ENCODE measurements around the gene TSPAN2. TPM values are rescaled to one million over a fixed set of nuclear protein-coding genes. Genes with fewer than 3 reads are reported as not detected.

TSPAN2 gene
- total RNA-seq, 4 donors from 2014 or later, result 40.5 to 87.6 (median 56.8) TPM

DNA sequence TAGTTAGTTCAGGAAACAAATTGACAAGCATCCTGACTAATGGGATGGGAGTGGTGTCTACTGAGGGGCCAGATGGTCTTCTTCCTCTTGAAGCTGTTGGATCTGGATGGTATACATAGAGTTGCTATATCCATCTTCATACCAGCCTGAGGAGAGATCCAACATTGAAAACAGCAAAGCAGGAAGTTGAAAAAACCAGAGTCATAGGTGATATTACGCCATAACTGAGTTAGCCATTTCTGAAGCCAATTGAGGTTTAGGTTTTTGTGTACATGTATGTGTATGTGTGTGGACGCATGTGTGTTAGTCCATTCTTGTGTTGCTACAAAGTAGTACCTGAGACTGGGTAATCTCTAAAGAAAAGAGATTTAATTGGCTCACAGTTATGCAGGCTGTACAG, 2.3 kb upstream of the TSPAN2 start:
- Histone ChIP-seq H3K27ac (peak overlapping the region; percentile 92 to 97), H3K9me3 (no peaks in the 10 kb centered on the region), H3K36me3 (no peaks in the 10 kb centered on the region), H3K4me3 (no peak overlapping the region), H3K4me1 (no peaks in the 10 kb centered on the region), H3K27me3 (no peaks in the 10 kb centered on the region)
- DNase-seq, result no peak
- intact Hi-C loops (cut with DNase I; ENCODE audit: low total_unique reads), result no loop called here
- TF ChIP-seq POLR2A (IDR thresholded peaks at IDR 0.05), result no peak
- TF ChIP-seq, protein P1, sequence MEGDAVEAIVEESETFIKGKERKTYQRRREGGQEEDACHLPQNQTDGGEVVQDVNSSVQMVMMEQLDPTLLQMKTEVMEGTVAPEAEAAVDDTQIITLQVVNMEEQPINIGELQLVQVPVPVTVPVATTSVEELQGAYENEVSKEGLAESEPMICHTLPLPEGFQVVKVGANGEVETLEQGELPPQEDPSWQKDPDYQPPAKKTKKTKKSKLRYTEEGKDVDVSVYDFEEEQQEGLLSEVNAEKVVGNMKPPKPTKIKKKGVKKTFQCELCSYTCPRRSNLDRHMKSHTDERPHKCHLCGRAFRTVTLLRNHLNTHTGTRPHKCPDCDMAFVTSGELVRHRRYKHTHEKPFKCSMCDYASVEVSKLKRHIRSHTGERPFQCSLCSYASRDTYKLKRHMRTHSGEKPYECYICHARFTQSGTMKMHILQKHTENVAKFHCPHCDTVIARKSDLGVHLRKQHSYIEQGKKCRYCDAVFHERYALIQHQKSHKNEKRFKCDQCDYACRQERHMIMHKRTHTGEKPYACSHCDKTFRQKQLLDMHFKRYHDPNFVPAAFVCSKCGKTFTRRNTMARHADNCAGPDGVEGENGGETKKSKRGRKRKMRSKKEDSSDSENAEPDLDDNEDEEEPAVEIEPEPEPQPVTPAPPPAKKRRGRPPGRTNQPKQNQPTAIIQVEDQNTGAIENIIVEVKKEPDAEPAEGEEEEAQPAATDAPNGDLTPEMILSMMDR (IDR thresholded peaks at IDR 0.05), result no peak

GRCh38 chr1:115090956-115091355, 1.7 kb upstream of the TSPAN2 start:
- TF ChIP-seq, protein P1 (IDR thresholded peaks at IDR 0.05), result no peak
- TF ChIP-seq POLR2A (IDR thresholded peaks at IDR 0.05), result no peak
- H3K9me3 ChIP-seq, result no peaks in the 10 kb centered on the region
- intact Hi-C loops (cut with DNase I; ENCODE audit: low total_unique reads), result no loop called here
- H3K4me1 ChIP-seq, result peaks cover 0 to 3% of the 10 kb centered on the region in 2 donors
- H3K36me3 ChIP-seq, result no peaks in the 10 kb centered on the region
- no peak overlapping the region for H3K4me3 ChIP-seq
- peak overlapping the region; percentile 92 to 97 for H3K27ac ChIP-seq
- no peaks in the 10 kb centered on the region for H3K27me3 ChIP-seq
- no peak for DNase-seq

GRCh38 chr1:115090540-115090939, 1.2 kb upstream of the TSPAN2 start:
- Histone ChIP-seq H3K4me1 (peaks cover 0 to 3% of the 10 kb centered on the region in 2 donors), H3K27ac (peak overlapping the region; percentile 92 to 97), H3K4me3 (peak overlapping the region in 1 of 2 donors; percentile 69), H3K36me3 (no peaks in the 10 kb centered on the region), H3K27me3 (no peaks in the 10 kb centered on the region), H3K9me3 (no peaks in the 10 kb centered on the region)
- intact Hi-C loops (cut with DNase I; ENCODE audit: low total_unique reads), result no loop called here
- no peak for TF ChIP-seq POLR2A (IDR thresholded peaks at IDR 0.05)
- DNase-seq, result peak; percentile 65 to 81

GRCh38 chr1:115090186-115090490, 835 bp upstream of the TSPAN2 start:
- Histone ChIP-seq H3K36me3 (no peaks in the 10 kb centered on the region), H3K9me3 (no peaks in the 10 kb centered on the region), H3K27me3 (no peaks in the 10 kb centered on the region), H3K4me3 (peak overlapping the region; percentile 69 to 87), H3K4me1 (peaks cover 0 to 3% of the 10 kb centered on the region in 2 donors), H3K27ac (peak overlapping the region; percentile 92 to 97)
- TF ChIP-seq POLR2A (IDR thresholded peaks at IDR 0.05), result no peak
- TF ChIP-seq, protein P1 (IDR thresholded peaks at IDR 0.05), result no peak
- no peak for DNase-seq
- intact Hi-C loops (cut with DNase I; ENCODE audit: low total_unique reads), result no loop called here

DNA sequence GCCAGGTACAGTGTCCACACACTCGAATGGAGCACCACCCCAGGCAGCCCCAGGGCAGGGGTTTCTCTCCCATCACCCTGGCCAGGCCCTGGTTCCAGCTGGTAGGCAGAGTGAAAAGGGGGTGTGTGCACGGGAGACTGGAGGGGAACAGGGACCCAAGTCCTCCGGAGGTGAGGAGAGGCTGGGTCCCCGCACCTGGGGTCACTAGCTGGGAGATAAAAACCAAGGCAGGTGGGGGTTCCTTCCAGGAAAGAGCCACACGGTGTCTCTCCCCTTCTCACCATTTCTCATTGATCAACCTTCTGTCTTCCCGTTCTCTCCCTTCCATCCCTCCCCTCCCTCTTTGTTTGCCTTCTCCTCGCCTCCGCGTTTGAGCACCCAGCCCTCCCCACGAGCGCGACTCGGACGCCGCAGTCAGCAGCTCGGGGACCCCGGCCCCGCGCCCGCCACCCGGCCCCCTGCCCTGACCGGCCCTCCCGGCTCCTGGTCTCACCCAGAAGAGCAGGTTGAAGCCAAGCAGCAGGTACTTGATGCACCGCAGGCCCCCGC, 358 bp downstream of the TSPAN2 start:
- peak overlapping the region; percentile 92 to 97 for H3K27ac ChIP-seq
- intact Hi-C loops (cut with DNase I; ENCODE audit: low total_unique reads), result no loop called here
- DNase-seq, result no peak

More for the DNA sequence above, 358 bp downstream of the TSPAN2 start:
- H3K4me1 ChIP-seq, result peaks cover 2 to 3% of the 10 kb centered on the region in 2 donors
- no peak for TF ChIP-seq POLR2A (IDR thresholded peaks at IDR 0.05)
- TF ChIP-seq, protein P1 (IDR thresholded peaks at IDR 0.05), result no peak
- H3K4me3 ChIP-seq, result peak overlapping the region; percentile 69 to 87
- H3K36me3 ChIP-seq, result no peaks in the 10 kb centered on the region
- H3K9me3 ChIP-seq, result no peaks in the 10 kb centered on the region
- no peaks in the 10 kb centered on the region for H3K27me3 ChIP-seq
